SU-DHL-6 (cell line): ENCODE results near the gene HLF.

ENCODE experiments used
- H2AFZ ChIP-seq: fragments of 200-600 bp; sonication (generic); 2 replicates; pipeline ENCODE4 v1.6.1; 2014; ENCODE audit warnings: low read depth, mild to moderate bottlenecking, moderate library complexity, mixed read lengths, antibody characterized with exemption, low read length; ENCODE audit not compliant: severe bottlenecking
- H3F3A ChIP-seq: fragments of 200-600 bp; shearing (Covaris generic); 2 replicates; pipeline ENCODE4 v1.6.0; 2016; ENCODE audit warnings: antibody characterized with exemption, mild to moderate bottlenecking; ENCODE audit not compliant: insufficient read depth
- H3K27ac ChIP-seq: fragments of 200-600 bp; sonication (generic); 2 replicates; pipeline ENCODE4 v1.5.1; 2016; ENCODE audit warnings: low read depth, mild to moderate bottlenecking, low read length, moderate library complexity, mixed read lengths
- H3K27me3 ChIP-seq: fragments of 200-600 bp; sonication (generic), shearing (Covaris generic); 2 replicates; pipeline ENCODE4 v1.6.0; 2014; ENCODE audit warnings: mild to moderate bottlenecking, low read length
- H3K36me3 ChIP-seq: fragments of 200-600 bp; sonication (generic); 2 replicates; pipeline ENCODE4 v1.6.1; 2014; ENCODE audit warnings: mild to moderate bottlenecking, low read length, mixed read lengths
- H3K4me2 ChIP-seq: fragments of 300-600, 200-600 bp; shearing (Covaris generic), sonication (generic); 2 replicates; pipeline ENCODE4 v1.6.0; 2014; ENCODE audit warnings: low read length, low read depth, mild to moderate bottlenecking; ENCODE audit not compliant: poor library complexity, severe bottlenecking
- H3K4me3 ChIP-seq: fragments of 200-600 bp; sonication (generic); 2 replicates; pipeline ENCODE4 v1.5.1; 2014; ENCODE audit warnings: antibody characterized with exemption, low read length, mild to moderate bottlenecking, mixed read lengths; ENCODE audit not compliant: insufficient read depth, poor library complexity, severe bottlenecking
- H3K79me2 ChIP-seq: fragments of 200-600 bp; sonication (generic); 2 replicates; pipeline ENCODE4 v1.6.1; 2014; ENCODE audit warnings: mild to moderate bottlenecking, low read length, moderate library complexity; ENCODE audit not compliant: insufficient read depth
- H3K9ac ChIP-seq: fragments of 200-600 bp; sonication (generic); 2 replicates; pipeline ENCODE4 v1.7.0; 2014; ENCODE audit warnings: mild to moderate bottlenecking, low read length
- H3K9me2 ChIP-seq: fragments of 200-600 bp; sonication (generic); replicated peaks from 2 replicates; pipeline ENCODE4 v1.6.1; 2014; ENCODE audit warnings: low read length; ENCODE audit not compliant: insufficient read depth
- H3K9me3 ChIP-seq: fragments of 200-600 bp; sonication (generic); 2 replicates; pipeline ENCODE4 v1.6.1; 2014; ENCODE audit warnings: low read length, mixed read lengths; ENCODE audit not compliant: insufficient read depth
- H4K20me1 ChIP-seq: fragments of 200-600 bp; sonication (generic); 2 replicates; pipeline ENCODE4 v1.6.1; 2014; ENCODE audit warnings: low read depth, mild to moderate bottlenecking, antibody characterized with exemption, low read length, moderate library complexity, mixed read lengths
- CTCF ChIP-seq: fragments of 200-600 bp; sonication (generic); IDR thresholded peaks from one replicate; pipeline ENCODE4 v1.5.1; 2017; ENCODE audit warnings: antibody characterized with exemption, mild to moderate bottlenecking, low read length, moderate library complexity; ENCODE audit not compliant: insufficient read depth, poor library complexity, severe bottlenecking
- EZH2phosphoT487 ChIP-seq: fragments of 200-600 bp; sonication (generic), shearing (Covaris generic); conservative IDR thresholded peaks from 2 replicates; pipeline ENCODE4 v1.6.1; 2018; ENCODE audit warnings: mild to moderate bottlenecking, antibody characterized with exemption, low read length, moderate library complexity, mixed read lengths

HLF gene

DNA sequence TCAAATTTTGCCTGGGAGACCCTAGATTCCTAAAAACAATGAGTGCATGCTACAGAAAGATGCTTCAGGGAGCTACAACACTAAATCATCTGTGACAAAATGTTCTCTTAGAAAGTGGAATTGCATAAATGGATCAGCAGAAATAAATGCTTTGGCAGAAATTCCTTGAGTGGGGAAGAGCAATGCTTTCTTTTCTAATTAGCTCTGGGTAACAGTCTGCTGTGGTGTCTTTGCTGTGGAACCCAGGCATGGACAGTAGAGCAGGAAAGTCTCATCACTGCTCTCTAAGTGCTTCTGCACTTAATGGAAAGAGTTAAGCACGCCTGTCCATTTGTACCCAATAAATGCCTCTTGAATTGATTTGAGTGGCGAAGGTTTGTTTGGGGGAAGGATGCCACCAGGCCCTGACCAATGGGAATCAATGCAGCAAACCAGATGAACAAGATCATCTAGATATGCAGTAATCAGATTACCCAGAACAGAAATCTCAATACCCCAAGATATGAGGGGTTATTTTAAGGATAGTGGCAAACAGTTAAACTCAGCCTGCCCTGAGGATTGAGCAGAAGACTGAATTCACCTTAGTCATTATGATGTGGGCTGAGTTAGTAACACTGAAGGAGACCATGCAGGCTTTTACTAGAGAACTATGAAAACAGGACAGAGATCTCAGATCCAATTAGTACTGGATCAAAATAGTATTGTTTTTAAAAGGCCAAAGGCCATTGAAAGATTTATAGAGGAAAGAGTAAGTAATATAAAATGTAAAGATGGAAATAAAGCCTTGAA, 13.6 kb downstream of the HLF start:
- no peaks in the 10 kb centered on the region for H3K27me3 ChIP-seq
- H3K9ac ChIP-seq = no peak overlapping the region
- H3K36me3 ChIP-seq = no peaks in the 10 kb centered on the region
- no peaks in the 10 kb centered on the region for H3K9me2 ChIP-seq
- H4K20me1 ChIP-seq = no peaks in the 10 kb centered on the region
- TF ChIP-seq EZH2phosphoT487 (no peak), CTCF (no peak)
- H3K4me2 ChIP-seq = no peak overlapping the region
- H3F3A ChIP-seq = no peaks in the 10 kb centered on the region
- H3K79me2 ChIP-seq = no peaks in the 10 kb centered on the region
- no peaks in the 10 kb centered on the region for H3K9me3 ChIP-seq
- no peak overlapping the region for H2AFZ ChIP-seq
- H3K27ac ChIP-seq = no peak overlapping the region
- no peak overlapping the region for H3K4me3 ChIP-seq

- Histone ChIP-seq H3K9me3 (no peaks in the 10 kb centered on the region), H3K4me3 (no peak overlapping the region), H3K36me3 (no peaks in the 10 kb centered on the region), H4K20me1 (no peaks in the 10 kb centered on the region), H3K4me2 (no peak overlapping the region), H3K27ac (no peak overlapping the region), H3K9ac (no peak overlapping the region), H3K9me2 (no peaks in the 10 kb centered on the region), H3F3A (no peaks in the 10 kb centered on the region), H3K27me3 (no peaks in the 10 kb centered on the region), H3K79me2 (no peaks in the 10 kb centered on the region), H2AFZ (no peak overlapping the region)
- TF ChIP-seq EZH2phosphoT487 (no peak), CTCF (no peak)
Measured at GRCh38 chr17:55279203-55279602, 14.4 kb downstream of the HLF start.

GRCh38 chr17:55279788-55280187, 15.0 kb downstream of the HLF start:
- H4K20me1 ChIP-seq = no peaks in the 10 kb centered on the region

More at GRCh38 chr17:55279788-55280187, 15.0 kb downstream of the HLF start:
- no peaks in the 10 kb centered on the region for H3K36me3 ChIP-seq
- no peak overlapping the region for H3K4me3 ChIP-seq
- no peaks in the 10 kb centered on the region for H3K9me3 ChIP-seq
- no peak for TF ChIP-seq CTCF
- TF ChIP-seq EZH2phosphoT487 = no peak
- H3K79me2 ChIP-seq = no peaks in the 10 kb centered on the region
- no peaks in the 10 kb centered on the region for H3F3A ChIP-seq
- H3K27me3 ChIP-seq = no peaks in the 10 kb centered on the region
- H3K9me2 ChIP-seq = no peaks in the 10 kb centered on the region
- H3K4me2 ChIP-seq = no peak overlapping the region
- no peak overlapping the region for H3K27ac ChIP-seq
- H3K9ac ChIP-seq = no peak overlapping the region
- H2AFZ ChIP-seq = no peak overlapping the region
